ENCODE measurements around the gene UNC45B.

The UNC45B gene

DNA sequence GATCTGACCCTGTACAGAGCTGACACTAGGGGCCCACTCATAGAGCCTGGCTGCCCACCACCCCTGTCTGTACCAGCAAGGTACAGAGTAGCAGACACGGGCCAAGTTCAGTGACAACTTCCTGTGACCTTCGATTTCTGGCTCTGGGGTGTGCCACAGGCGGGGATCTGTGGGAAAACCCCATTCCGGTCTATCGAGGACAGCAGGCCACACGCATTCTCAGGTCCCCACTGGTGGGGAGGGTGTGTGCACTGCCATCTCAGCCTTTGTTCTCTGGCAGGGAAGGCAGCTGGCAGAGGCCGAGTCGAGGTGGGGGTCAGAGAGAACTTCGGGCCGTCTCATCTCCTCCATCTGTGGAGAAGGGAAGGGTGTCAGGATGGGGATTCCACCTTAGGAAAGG, 15.5 kb upstream of the UNC45B start:
- Histone ChIP-seq H3K27me3 (ENCODE audit: insufficient read depth, poor library complexity, severe bottlenecking) (no peaks in the 10 kb centered on the region), H3K4me3 (replicated peaks; ENCODE audit: insufficient read depth, low read length) (no peak overlapping the region), H3K27ac (replicated peaks) (no peak overlapping the region)
- TF ChIP-seq, protein P1, sequence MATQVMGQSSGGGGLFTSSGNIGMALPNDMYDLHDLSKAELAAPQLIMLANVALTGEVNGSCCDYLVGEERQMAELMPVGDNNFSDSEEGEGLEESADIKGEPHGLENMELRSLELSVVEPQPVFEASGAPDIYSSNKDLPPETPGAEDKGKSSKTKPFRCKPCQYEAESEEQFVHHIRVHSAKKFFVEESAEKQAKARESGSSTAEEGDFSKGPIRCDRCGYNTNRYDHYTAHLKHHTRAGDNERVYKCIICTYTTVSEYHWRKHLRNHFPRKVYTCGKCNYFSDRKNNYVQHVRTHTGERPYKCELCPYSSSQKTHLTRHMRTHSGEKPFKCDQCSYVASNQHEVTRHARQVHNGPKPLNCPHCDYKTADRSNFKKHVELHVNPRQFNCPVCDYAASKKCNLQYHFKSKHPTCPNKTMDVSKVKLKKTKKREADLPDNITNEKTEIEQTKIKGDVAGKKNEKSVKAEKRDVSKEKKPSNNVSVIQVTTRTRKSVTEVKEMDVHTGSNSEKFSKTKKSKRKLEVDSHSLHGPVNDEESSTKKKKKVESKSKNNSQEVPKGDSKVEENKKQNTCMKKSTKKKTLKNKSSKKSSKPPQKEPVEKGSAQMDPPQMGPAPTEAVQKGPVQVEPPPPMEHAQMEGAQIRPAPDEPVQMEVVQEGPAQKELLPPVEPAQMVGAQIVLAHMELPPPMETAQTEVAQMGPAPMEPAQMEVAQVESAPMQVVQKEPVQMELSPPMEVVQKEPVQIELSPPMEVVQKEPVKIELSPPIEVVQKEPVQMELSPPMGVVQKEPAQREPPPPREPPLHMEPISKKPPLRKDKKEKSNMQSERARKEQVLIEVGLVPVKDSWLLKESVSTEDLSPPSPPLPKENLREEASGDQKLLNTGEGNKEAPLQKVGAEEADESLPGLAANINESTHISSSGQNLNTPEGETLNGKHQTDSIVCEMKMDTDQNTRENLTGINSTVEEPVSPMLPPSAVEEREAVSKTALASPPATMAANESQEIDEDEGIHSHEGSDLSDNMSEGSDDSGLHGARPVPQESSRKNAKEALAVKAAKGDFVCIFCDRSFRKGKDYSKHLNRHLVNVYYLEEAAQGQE (IDR thresholded peaks at IDR 0.05; ENCODE audit: insufficient replicate concordance, low read depth), result no peak
- TF ChIP-seq, protein P2, sequence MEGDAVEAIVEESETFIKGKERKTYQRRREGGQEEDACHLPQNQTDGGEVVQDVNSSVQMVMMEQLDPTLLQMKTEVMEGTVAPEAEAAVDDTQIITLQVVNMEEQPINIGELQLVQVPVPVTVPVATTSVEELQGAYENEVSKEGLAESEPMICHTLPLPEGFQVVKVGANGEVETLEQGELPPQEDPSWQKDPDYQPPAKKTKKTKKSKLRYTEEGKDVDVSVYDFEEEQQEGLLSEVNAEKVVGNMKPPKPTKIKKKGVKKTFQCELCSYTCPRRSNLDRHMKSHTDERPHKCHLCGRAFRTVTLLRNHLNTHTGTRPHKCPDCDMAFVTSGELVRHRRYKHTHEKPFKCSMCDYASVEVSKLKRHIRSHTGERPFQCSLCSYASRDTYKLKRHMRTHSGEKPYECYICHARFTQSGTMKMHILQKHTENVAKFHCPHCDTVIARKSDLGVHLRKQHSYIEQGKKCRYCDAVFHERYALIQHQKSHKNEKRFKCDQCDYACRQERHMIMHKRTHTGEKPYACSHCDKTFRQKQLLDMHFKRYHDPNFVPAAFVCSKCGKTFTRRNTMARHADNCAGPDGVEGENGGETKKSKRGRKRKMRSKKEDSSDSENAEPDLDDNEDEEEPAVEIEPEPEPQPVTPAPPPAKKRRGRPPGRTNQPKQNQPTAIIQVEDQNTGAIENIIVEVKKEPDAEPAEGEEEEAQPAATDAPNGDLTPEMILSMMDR (IDR thresholded peaks at IDR 0.05; ENCODE audit: insufficient read depth, low read length), result no peak
- TF ChIP-seq SPI1 (IDR thresholded peaks at IDR 0.05; ENCODE audit: borderline replicate concordance, low read depth), result no peak
- no peak for TF ChIP-seq POLR2AphosphoS5 (IDR thresholded peaks at IDR 0.05; ENCODE audit: low read depth)
- TF ChIP-seq GABPA (IDR thresholded peaks at IDR 0.05; ENCODE audit: low read depth), result no peak
- DNase-seq (ENCODE audit: low read depth in 1 of 2, low spot score in 1 of 2), result no peak

DNA sequence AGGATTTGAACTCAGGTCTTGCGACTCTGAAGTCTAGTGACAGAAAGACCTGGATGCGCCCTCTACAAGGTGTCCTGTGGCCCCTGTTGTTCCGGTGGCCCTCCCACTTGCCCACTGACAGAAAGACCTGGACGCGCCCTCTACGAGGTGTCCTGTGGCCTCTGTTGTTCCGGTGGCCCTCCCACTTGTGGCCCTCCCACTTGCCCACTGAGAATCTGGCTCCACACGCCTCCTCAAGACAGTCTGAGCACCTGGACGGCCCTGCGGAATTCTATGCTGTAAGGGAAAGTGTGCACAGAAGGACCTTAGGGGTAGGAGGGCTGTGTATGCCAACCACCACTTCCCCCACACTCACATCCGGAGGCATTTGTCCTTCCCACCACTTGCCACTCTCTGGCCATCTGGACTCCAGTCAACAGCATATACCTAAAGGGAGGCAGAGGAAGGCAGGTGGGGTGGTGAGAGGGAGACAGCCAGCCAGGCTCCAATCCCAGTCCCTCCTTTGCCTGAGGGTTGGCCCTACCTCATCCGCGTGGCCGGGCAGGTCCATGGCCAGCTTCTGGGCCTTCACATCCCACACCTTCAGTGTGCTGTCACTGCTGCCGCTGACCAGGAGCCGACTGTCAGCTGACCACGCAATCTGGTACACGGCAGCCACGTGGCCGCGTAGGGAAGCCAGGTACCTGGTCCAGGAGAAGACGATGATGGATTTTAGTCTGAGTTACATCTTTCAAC, 14.6 kb upstream of the UNC45B start:
- Histone ChIP-seq H3K27me3 (ENCODE audit: insufficient read depth, poor library complexity, severe bottlenecking) (no peaks in the 10 kb centered on the region), H3K4me3 (replicated peaks; ENCODE audit: insufficient read depth, low read length) (no peak overlapping the region), H3K27ac (replicated peaks) (no peak overlapping the region)
- DNase-seq (ENCODE audit: low read depth in 1 of 2, low spot score in 1 of 2), result no peak
- TF ChIP-seq, protein P2 (IDR thresholded peaks at IDR 0.05; ENCODE audit: insufficient read depth, low read length), result no peak
- TF ChIP-seq SPI1 (IDR thresholded peaks at IDR 0.05; ENCODE audit: borderline replicate concordance, low read depth), result no peak
- TF ChIP-seq POLR2AphosphoS5 (IDR thresholded peaks at IDR 0.05; ENCODE audit: low read depth), result no peak
- TF ChIP-seq, protein P1 (IDR thresholded peaks at IDR 0.05; ENCODE audit: insufficient replicate concordance, low read depth), result no peak
- TF ChIP-seq GABPA (IDR thresholded peaks at IDR 0.05; ENCODE audit: low read depth), result no peak

GRCh38 chr17:35135322-35135721, 12.3 kb upstream of the UNC45B start:
- TF ChIP-seq, protein P1 (IDR thresholded peaks at IDR 0.05; ENCODE audit: insufficient replicate concordance, low read depth), result no peak
- TF ChIP-seq POLR2AphosphoS5 (IDR thresholded peaks at IDR 0.05; ENCODE audit: low read depth) (no peak), GABPA (IDR thresholded peaks at IDR 0.05; ENCODE audit: low read depth) (no peak)
- Histone ChIP-seq H3K4me3 (replicated peaks; ENCODE audit: insufficient read depth, low read length) (no peak overlapping the region), H3K27me3 (ENCODE audit: insufficient read depth, poor library complexity, severe bottlenecking) (no peaks in the 10 kb centered on the region), H3K27ac (replicated peaks) (no peak overlapping the region)
- DNase-seq (ENCODE audit: low read depth in 1 of 2, low spot score in 1 of 2), result no peak
